Activated naive CD4-positive, alpha-beta T cell treated with anti-CD3 and anti-CD28 coated beads for 36 hours (primary cell): ENCODE results near the gene KLHL22. TPM values are rescaled to one million over a fixed set of nuclear protein-coding genes. Genes with fewer than 3 reads are reported as not detected.
"Not testable (repeated sequence)": the region's sequence is repeated elsewhere in the genome, so short reads cannot be mapped to it uniquely, and the experiment has no call there.

Experiments used
- CTCF ChIA-PET: fragments of 350-600 bp; sonication (Branson Sonifier 250); formaldehyde crosslinking; loops from one replicate; lab custom pipeline; 2021; ENCODE audit warnings: antibody characterized with exemption; lab: Charles Lee
- DNase-seq: peaks from one replicate; pipeline ENCODE4 v3.0.0-alpha.2; 2020
- H3K27ac Mint-ChIP-seq: one replicate; pipeline ENCODE4 v1.8.0; 2021; ENCODE audit warnings: mild to moderate bottlenecking, mixed read lengths
- H3K27me3 Mint-ChIP-seq: one replicate; pipeline ENCODE4 v1.8.0; 2021; ENCODE audit warnings: low read depth, mixed read lengths
- H3K36me3 Mint-ChIP-seq: one replicate; pipeline ENCODE4 v1.8.0; 2021; ENCODE audit warnings: low read depth, mixed read lengths
- H3K4me1 Mint-ChIP-seq: one replicate; pipeline ENCODE4 v1.8.0; 2021; ENCODE audit warnings: low read depth, mixed read lengths
- H3K4me3 Mint-ChIP-seq: one replicate; pipeline ENCODE4 v1.8.0; 2021; ENCODE audit warnings: mild to moderate bottlenecking, moderate library complexity, mixed read lengths
- H3K9me3 Mint-ChIP-seq: one replicate; pipeline ENCODE4 v1.8.0; 2021; ENCODE audit warnings: mixed read lengths
- intact Hi-C: fragments of 100-400 bp; cut with micrococcal nuclease; formaldehyde crosslinking; loops from one replicate; pipeline ENCODE4 v1.15.1; 2023
- total RNA-seq, 2 experiments: library from RNA; stranded (reverse); gene quantifications; one replicate each; pipeline ENCODE4 v1.2.3, GENCODE V29; 2021

Gene KLHL22
- total RNA-seq, 2 experiments from 2014 or later = 10.1 to 11.7 TPM

DNA sequence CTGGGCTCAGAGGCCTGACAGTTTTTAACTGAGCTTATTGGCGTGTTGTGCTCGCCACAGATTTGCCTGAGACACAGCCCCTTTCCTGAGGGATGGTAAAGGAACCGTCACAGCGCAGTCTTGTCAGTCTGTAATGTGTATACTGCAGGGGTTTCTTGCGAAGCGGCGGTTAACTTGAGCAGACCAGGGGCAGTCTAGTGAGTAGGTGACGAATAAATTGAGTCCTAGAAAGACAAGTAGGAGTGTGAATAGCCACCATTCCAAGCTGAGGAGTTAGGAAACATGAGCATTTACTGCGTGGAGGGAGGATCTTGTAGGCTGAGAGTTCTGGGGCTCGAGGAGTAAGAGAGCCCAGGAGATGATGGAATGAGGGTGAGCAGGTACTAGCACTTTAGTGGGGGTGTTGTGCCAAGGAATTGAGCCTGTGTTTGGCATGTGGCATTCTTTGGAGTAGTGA lies 13.2 kb upstream of the KLHL22 start:
- Mint-ChIP-seq H3K4me1 (peaks cover 52% of the 10 kb centered on the region), H3K36me3 (peaks cover 14% of the 10 kb centered on the region), H3K27me3 (no peaks in the 10 kb centered on the region), H3K4me3 (peak overlapping the region; percentile 98), H3K9me3 (no peaks in the 10 kb centered on the region), H3K27ac (peak overlapping the region; percentile 98)
- CTCF ChIA-PET = interaction anchor here (0.6 to 3.7 kb wide), 5 partner anchors 18 to 495 kb away, joined by 3 to 22 read pairs (median 4); no protein-coding TSS in a partner anchor
- DNase-seq = no peak
- intact Hi-C loops = loop anchor here (1.0 to 5.0 kb wide), 7 partner anchors 15 to 654 kb away; partner anchors contain the start of genes DGCR6L, GNB1L and RTL10

DNA sequence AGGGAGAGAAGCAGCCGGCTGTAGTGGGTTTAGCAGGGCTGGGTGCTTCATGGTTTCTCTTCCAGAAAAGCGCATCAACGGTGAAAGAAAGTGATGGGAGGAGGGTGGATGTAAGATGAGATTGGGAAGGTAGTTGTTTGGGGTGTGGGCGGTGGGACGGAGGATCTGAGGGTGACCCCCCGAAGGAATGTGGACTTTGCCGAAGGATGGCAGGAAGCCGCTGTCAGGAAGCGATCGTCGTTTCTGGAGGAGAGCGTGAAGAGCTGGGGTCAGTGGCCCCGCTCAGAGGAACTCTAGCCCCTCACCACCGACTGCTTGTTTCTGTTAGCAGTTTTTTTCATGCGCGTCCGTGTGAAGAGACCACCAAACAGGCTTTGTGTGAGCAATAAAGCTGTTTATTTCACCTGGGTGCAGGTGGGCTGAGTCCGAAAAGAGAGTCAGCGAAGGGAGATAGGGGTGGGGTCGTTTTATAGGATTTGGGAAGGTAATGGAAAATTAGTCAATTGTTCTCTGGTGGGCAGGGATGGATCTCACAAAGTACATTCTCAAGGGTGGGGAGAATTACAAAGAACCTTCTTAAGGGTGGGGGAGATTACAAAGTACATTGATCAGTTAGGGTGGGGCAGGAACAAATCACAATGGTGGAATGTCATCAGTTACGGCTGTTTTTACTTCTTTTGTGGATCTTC lies 12.6 kb upstream of the KLHL22 start:
- Mint-ChIP-seq H3K36me3 (peaks cover 13% of the 10 kb centered on the region), H3K4me3 (peak overlapping the region; percentile 98), H3K27ac (peak overlapping the region; percentile 98), H3K4me1 (peaks cover 45% of the 10 kb centered on the region)
- CTCF ChIA-PET = interaction anchor here (0.6 to 3.7 kb wide), 7 partner anchors 9 to 495 kb away, joined by 3 to 22 read pairs (median 4); no protein-coding TSS in a partner anchor
- H3K27me3 Mint-ChIP-seq, H3K9me3 Mint-ChIP-seq, DNase-seq: not testable (repeated sequence)
- intact Hi-C loops = loop anchor here (1.0 to 5.0 kb wide), 5 partner anchors 43 to 653 kb away; partner anchors contain the start of genes DGCR6L, GNB1L and RTL10

DNA sequence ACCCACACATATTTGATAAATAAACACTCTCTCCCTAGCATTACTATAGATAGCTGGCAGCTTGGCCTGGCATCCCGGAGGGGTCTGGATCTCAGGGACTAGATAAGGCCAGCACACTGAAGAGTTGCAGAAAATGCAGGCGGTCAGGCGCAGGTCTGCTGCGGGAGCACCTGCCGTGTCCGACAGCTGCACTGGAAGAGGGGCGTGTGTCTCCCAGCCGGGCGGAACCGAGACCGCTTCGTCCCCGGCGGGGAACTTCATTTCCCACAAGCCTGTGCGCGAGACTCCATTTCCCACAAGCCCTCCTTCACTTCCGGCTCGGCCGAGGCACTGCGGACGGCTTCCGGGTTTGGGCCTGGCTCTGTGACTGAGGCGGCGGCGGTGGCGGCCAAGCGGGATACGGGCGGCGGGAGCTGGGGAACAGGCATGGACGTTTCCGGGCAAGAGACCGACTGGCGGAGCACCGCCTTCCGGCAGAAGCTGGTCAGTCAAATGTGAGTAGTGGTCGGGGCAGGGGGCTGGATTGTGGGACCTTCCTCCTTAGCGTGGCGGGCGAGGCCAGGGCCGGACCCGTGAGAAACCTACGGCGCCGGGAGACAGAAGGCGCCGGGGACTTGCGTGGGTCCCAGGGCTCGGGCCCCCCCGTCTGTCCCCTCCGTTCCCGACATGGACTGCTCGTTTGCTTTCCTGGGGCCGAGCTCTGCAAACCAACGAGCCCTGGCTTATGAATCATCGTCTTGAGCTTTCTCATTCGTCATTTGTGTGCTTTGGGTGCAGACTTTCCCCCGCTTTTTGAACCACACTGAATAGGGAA lies 11.9 kb upstream of the KLHL22 start, which contains the start of gene MED15:
Gene MED15 (plus strand): TSS at position 358 of the 814 bp plus-strand sequence. CDS start 69 bp downstream, at position 427.
- CTCF ChIA-PET = interaction anchor here (1.4 to 3.7 kb wide), 4 partner anchors 10 to 64 kb away, joined by 3 to 22 read pairs (median 4); no protein-coding TSS in a partner anchor
- intact Hi-C loops = loop anchor here (1.0 to 5.0 kb wide), 6 partner anchors 11 to 653 kb away; partner anchors contain the start of genes DGCR6L, GNB1L and RTL10
- peak; percentile 94 for DNase-seq
- Mint-ChIP-seq H3K27me3 (no peaks in the 10 kb centered on the region), H3K4me1 (peaks cover 44% of the 10 kb centered on the region), H3K27ac (peak within 1 kb of the TSS; percentile 98), H3K4me3 (peak within 1 kb of the TSS; percentile 98), H3K9me3 (no peaks in the 10 kb centered on the region), H3K36me3 (peaks cover 13% of the 10 kb centered on the region)

DNA sequence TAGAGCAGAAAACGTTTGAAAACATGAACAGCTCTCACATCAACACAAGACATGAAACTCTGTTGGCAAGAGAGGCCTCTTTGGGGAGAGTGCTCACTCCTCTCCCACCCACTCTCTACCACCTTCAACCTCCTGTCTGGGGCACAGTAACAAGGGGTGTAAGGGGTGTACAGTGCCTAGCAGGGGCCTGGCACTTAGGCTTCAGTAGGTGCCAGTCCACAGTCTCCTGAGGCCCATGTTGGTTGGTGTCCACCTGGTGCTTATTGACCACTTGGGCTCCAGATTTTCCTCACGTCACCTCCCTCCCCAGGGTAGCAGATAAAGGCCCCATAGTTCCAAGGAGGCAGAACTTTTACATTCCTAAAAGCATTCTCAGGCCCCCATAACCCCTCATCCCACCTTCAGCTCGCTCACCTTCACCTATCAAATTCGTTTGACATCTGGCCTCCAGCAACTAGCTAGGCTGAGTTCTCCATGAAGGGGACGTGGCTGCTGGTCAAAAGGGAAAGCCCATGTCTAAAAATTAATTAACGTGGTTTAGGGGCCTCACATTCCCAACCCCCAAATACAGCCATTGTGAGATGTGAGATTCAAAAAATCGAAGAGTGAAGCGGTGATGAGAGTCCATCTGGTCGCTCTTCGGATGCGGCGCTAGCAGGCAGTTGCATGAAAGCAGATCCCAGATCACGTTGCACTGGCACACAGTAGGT lies 11.1 kb upstream of the KLHL22 start:
- intact Hi-C loops = loop anchor here (1.0 to 5.0 kb wide), 2 partner anchors 10 to 184 kb away; partner anchors contain the start of gene DGCR6L
- Mint-ChIP-seq H3K4me3 (peak overlapping the region; percentile 98), H3K27ac (peak overlapping the region; percentile 98), H3K27me3 (no peaks in the 10 kb centered on the region), H3K36me3 (peaks cover 9% of the 10 kb centered on the region), H3K9me3 (no peaks in the 10 kb centered on the region), H3K4me1 (peaks cover 37% of the 10 kb centered on the region)
- CTCF ChIA-PET = interaction anchor here (1.4 to 3.7 kb wide), 4 partner anchors 11 to 64 kb away, joined by 3 to 22 read pairs (median 4); no protein-coding TSS in a partner anchor
- DNase-seq = no peak

DNA sequence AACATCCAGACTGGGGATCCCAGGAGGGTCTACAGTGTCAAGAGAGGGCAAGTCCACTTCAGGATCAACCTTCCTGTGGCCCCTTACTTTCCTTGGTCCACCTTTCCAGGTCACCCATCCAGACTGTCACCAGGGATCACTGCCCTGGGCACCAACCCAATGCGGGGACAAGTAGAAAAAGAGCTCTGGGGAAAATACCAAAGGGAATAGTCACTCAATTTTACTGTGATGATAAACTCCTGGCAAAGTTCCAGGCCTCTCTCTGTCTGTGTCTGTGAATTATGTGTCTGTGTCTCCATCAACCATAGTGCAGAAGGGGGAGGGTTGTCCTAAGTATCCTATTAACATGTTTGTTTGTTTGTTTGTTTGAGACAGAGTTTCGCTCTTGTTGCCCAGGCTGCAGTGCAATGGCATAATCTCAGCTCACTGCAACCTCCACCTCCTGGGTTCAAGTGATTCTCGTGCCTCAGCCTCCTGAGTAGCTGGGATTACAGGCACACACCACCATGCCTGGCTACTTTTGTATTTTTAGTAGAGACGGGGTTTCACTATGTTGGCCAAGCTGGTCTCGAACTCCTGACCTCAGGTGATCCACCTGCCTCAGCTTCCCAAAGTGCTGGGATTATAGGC lies 8.8 kb upstream of the KLHL22 start:
- CTCF ChIA-PET = interaction anchor here (1.9 kb wide), 1 partner anchor 64 kb away, joined by 10 read pairs; no protein-coding TSS in a partner anchor
- H3K27me3 Mint-ChIP-seq, intact Hi-C loops, H3K27ac Mint-ChIP-seq, H3K9me3 Mint-ChIP-seq, H3K36me3 Mint-ChIP-seq, H3K4me3 Mint-ChIP-seq, DNase-seq: not testable (repeated sequence)
- H3K4me1 Mint-ChIP-seq = peaks cover 14% of the 10 kb centered on the region

DNA sequence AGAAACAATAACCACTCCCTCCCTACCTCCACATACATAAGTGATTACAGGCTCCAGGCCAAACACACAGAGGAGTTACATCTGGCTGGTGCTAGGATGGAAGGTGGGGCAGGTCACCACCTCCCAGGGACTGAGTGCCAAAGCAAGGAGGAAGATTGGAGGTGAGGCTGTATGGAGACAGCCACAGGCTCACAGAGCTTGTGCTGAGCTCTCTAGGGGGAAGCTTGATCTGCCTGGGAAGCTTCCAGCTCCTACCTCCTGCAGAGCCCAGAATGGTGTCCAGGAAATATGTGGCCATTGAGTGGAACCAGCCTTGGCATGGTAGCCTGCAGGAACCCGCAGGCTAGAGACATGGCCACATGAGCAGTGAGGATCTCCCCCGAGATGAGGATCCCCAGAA lies 8.2 kb upstream of the KLHL22 start:
- CTCF ChIA-PET = interaction anchor here (1.7 to 1.9 kb wide), 2 partner anchors 46 to 65 kb away, joined by 3 to 10 read pairs; no protein-coding TSS in a partner anchor
- H3K27ac Mint-ChIP-seq = no peak overlapping the region
- intact Hi-C loops = no loop called here
- peaks cover 9% of the 10 kb centered on the region for H3K36me3 Mint-ChIP-seq
- H3K9me3 Mint-ChIP-seq = no peaks in the 10 kb centered on the region
- H3K27me3 Mint-ChIP-seq = no peaks in the 10 kb centered on the region
- H3K4me1 Mint-ChIP-seq = peaks cover 8% of the 10 kb centered on the region
- H3K4me3 Mint-ChIP-seq = no peak overlapping the region
- DNase-seq = no peak

DNA sequence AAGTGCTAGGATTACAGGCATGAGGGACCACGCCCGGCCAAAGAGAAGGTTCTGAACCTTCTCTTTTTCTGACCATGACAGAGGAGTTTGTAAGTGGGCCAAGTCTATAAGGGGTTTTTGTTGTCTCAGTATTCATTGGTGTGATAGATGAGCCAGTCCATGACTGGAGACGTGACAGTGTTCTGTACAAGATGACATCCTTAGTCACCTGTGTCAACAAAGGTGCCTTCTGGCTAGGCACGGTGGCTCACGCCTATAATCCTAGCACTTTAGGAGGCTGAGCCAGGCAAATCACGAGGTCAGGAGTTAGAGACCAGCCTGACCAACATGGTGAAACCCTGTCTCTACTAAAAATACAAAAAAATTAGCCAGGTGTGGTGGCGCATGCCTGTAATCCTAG lies 4.2 kb upstream of the KLHL22 start:
- peaks cover 8% of the 10 kb centered on the region for H3K4me1 Mint-ChIP-seq
- H3K27me3 Mint-ChIP-seq = no peaks in the 10 kb centered on the region
- no peaks in the 10 kb centered on the region for H3K9me3 Mint-ChIP-seq
- H3K4me3 Mint-ChIP-seq = no peak overlapping the region
- peaks cover 3% of the 10 kb centered on the region for H3K36me3 Mint-ChIP-seq
- intact Hi-C loops = loop anchor here (5.0 kb wide), 1 partner anchor 382 kb away; the partner anchor contains the start of genes RANBP1 and TRMT2A
- no peak overlapping the region for H3K27ac Mint-ChIP-seq
- no peak for DNase-seq
- CTCF ChIA-PET = no interaction called here

DNA sequence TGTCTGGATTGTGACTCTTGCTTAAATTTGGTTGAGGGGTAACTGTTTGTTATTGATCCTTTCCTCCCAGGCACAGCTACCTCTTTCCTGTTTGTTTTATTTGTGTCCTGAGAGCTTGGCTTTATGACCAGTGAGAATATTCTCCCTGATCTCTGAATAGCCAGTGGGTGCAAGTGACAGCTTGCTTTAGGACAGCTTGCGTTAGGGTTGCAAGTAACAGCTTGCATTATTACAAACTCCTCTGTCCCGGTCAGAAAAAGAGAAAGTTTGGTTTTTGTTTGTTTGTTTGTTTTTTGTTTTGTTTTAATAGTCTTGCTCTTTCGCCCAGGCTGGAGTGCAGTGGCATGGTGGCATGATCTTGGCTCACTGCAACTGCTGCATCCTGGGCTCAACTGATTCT lies 3.3 kb upstream of the KLHL22 start:
- H3K4me1 Mint-ChIP-seq = peaks cover 14% of the 10 kb centered on the region
- H3K9me3 Mint-ChIP-seq = no peaks in the 10 kb centered on the region
- peaks cover 3% of the 10 kb centered on the region for H3K36me3 Mint-ChIP-seq
- intact Hi-C loops = loop anchor here (5.0 kb wide), 1 partner anchor 382 kb away; the partner anchor contains the start of genes RANBP1 and TRMT2A
- no peaks in the 10 kb centered on the region for H3K27me3 Mint-ChIP-seq
- no peak overlapping the region for H3K27ac Mint-ChIP-seq
- no peak overlapping the region for H3K4me3 Mint-ChIP-seq
- CTCF ChIA-PET = no interaction called here
- no peak for DNase-seq

DNA sequence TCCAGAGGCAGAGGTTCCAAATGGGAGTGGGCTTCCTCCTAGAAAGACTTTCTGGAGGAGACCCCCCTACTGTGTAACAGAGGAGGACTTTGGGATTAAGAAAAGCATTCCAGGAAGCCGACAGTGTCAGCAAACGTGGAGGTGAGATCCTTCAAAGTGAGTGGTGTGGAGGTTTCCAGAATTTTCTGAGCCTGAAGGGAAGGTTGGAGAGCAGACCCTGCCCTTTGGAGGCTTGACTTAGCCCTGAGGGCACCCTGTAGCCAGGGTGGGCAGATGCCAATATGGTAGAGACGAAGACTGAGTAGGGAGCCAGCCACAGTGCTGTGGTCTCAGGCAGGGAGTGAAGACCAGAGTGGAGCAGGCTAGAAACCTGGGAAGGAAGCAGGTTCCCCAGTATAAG lies 1.8 kb upstream of the KLHL22 start:
- H3K4me3 Mint-ChIP-seq = no peak overlapping the region
- H3K27me3 Mint-ChIP-seq = no peaks in the 10 kb centered on the region
- no peak for DNase-seq
- H3K27ac Mint-ChIP-seq = no peak overlapping the region
- peaks cover 3% of the 10 kb centered on the region for H3K36me3 Mint-ChIP-seq
- CTCF ChIA-PET = interaction anchor here (0.8 kb wide), 1 partner anchor 34 kb away, joined by 3 read pairs; no protein-coding TSS in a partner anchor
- peaks cover 24% of the 10 kb centered on the region for H3K4me1 Mint-ChIP-seq
- intact Hi-C loops = loop anchor here (2.0 to 5.0 kb wide), 2 partner anchors 41 to 380 kb away; partner anchors contain the start of genes RANBP1 and TRMT2A
- H3K9me3 Mint-ChIP-seq = no peaks in the 10 kb centered on the region

DNA sequence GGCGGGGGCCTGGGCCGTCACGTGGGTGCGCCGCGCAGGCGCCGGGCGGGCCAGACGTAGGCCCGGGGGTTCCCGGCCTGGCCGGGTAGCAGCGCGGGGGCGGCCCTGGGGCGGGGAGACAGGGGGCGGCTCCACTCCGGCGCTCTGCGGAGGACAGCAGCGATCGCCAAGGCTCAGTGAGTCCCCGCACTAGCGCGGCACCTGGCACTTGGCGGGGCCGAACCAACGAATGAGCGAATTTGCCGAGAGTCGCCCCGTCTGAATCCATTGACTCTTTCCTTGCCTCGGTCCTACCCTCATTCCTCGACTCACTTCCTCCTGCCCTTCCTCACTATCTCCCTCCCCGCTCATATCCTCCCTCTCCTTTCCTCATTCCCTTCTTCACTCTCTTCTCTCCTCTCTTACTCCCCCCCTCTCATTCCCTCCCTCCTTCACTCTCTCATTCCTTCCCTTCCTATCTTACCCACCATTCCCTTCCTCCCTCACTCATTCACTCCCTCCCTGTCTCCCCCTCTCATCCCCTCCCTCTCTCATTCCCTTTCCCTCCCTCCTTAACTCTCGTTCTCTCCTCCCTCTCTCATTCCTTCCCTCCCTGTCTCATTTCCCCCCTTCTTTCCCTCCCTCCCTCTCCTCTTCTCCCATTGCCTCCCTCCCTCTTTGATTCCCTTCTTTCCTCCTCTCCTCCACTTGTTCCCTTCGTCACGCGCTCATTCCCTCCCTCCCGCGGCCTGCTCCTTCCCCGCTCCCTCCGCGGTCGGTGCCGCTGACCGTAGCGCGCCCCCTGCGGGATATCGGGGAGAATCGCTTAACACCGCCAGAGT lies 476 bp upstream of the KLHL22 start:
- no peaks in the 10 kb centered on the region for H3K9me3 Mint-ChIP-seq

More for the DNA sequence above, 476 bp upstream of the KLHL22 start:
- CTCF ChIA-PET = interaction anchor here (1.0 to 1.8 kb wide), 2 partner anchors 31 to 39 kb away, joined by 3 to 5 read pairs; no protein-coding TSS in a partner anchor
- peak; percentile 92 for DNase-seq
- intact Hi-C loops = loop anchor here (1.0 to 5.0 kb wide), 7 partner anchors 11 to 379 kb away; partner anchors contain the start of genes MED15, RANBP1 and TRMT2A
- H3K4me1 Mint-ChIP-seq = peaks cover 35% of the 10 kb centered on the region
- no peaks in the 10 kb centered on the region for H3K27me3 Mint-ChIP-seq
- H3K36me3 Mint-ChIP-seq = peaks cover 1% of the 10 kb centered on the region
- H3K4me3 Mint-ChIP-seq = peak overlapping the region; percentile 90
- H3K27ac Mint-ChIP-seq = peak overlapping the region; percentile 81
